Activated naive CD8-positive, alpha-beta T cell treated with anti-CD3 and anti-CD28 coated beads, Interleukin-2, amount 50 U/mL, for 16 hours (primary cell): ENCODE measurements around the gene VSTM2B.
A peak's percentile ranks its signal among the peaks of the same experiment; 100 is the strongest.

Source experiments
- DNase-seq: peaks from one replicate; pipeline ENCODE4 v3.0.0-alpha.2; 2020; ENCODE audit warnings: low read depth, low spot score

VSTM2B gene

DNA sequence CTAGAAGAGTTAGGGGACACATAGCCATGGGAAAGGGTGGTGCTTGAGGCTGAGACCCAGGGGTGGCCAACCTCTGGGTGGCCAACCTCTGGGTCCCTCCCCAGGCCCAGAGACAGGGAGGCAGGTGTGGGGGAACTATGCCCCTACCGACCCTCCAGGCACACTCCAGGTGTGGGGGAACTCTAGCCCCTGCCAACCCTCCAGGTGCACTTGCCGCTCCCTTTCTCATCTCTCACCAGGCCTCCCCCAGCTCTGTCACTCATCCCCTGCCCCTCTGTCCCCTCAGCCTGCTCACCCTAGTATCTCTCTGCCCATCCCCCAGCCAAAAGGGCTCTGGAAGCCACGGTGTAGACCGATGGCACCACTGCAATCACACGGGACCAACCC, 10.6 kb upstream of the VSTM2B start:
- no peak for DNase-seq

- DNase-seq = no peak
These were observed 10.0 kb upstream of the VSTM2B start for GRCh38 chr19:29515706-29516357.

- no peak for DNase-seq
These were observed 9.5 kb upstream of the VSTM2B start for GRCh38 chr19:29516358-29516725.

DNA sequence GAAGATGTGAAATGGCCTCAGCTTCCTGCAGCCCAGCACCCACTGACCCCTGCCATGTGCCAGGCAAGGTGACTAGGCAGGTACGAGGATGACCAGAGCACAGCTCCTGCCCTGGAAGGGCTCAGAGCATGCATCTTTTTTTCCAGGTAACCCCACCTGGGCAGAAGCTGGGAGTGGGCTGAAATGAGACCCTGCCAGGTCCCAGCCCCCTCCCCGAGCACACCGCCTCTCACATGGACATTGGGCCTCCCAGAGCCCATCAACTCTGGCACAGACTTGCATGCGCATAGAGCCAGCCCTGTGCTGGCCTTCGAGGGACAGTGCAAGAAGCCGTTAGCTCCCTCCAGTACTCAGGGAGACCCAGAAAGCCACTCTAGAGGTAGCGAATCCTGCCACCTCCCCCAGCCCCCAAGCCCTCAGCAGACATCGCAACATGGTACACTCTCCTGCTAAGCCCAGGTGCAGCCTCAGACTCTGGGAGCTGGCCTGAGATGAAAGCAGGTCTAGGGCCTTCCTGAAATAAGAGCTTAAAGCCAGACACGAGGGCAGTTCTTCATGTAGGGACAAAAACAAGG, 8.9 kb upstream of the VSTM2B start:
- no peak for DNase-seq

DNA sequence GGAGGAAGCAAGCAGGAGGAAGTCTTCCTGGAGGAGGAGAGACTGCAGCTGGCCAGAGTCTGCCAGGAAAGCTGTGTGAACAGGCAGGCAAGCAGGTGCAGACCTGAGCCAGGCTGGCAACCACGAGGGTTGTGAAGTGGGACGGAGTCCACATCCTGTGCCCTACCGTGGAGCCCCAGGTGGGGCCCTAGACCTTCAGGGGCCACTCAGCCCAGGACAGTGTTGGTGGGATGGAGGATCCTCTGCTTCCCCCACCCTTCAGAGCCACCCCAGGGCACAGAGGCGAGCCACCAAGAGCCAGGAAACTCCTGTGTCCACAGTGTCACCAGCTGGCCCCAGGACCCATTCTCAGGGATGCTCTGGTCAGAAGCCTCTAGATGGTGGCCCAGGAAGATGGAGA, 8.4 kb upstream of the VSTM2B start:
- DNase-seq = no peak

GRCh38 chr19:29517946-29518345, 7.8 kb upstream of the VSTM2B start:
- no peak for DNase-seq

DNA sequence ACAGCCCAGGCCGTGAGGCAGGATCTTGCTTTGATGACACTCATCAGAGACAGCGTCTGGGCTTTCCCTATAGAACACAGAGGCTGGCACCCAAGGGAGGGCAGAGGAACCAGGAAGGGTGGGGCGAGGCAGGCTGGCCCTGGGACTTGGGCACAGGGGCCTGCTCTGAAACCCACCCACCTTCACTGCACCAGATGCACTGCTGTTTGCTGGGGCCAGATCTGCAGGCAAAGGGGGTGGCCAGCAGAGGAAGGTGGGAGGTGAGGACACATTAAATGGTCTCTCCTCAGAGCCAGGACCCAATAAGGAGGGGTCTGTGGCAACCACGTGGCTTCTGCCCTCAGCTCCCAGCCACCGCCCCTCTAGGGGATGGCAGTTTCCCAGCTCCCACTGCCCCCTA, 6.6 kb upstream of the VSTM2B start:
- no peak for DNase-seq

- no peak for DNase-seq
These were observed 5.9 kb upstream of the VSTM2B start for GRCh38 chr19:29519931-29520330.

- no peak for DNase-seq
These were observed 5.4 kb upstream of the VSTM2B start for GRCh38 chr19:29520390-29520789.

GRCh38 chr19:29521291-29522075, 4.3 kb upstream of the VSTM2B start:
- no peak for DNase-seq

- DNase-seq = no peak
These were observed 2.2 kb upstream of the VSTM2B start for GRCh38 chr19:29523568-29523967.

GRCh38 chr19:29524201-29524911, 1.4 kb upstream of the VSTM2B start:
- no peak for DNase-seq

GRCh38 chr19:29524912-29525831, 622 bp upstream of the VSTM2B start:
- no peak for DNase-seq

- DNase-seq = no peak
These were observed 1.1 kb downstream of the VSTM2B start for GRCh38 chr19:29526730-29527499.

- no peak for DNase-seq
These were observed 1.9 kb downstream of the VSTM2B start for GRCh38 chr19:29527500-29528328.

DNA sequence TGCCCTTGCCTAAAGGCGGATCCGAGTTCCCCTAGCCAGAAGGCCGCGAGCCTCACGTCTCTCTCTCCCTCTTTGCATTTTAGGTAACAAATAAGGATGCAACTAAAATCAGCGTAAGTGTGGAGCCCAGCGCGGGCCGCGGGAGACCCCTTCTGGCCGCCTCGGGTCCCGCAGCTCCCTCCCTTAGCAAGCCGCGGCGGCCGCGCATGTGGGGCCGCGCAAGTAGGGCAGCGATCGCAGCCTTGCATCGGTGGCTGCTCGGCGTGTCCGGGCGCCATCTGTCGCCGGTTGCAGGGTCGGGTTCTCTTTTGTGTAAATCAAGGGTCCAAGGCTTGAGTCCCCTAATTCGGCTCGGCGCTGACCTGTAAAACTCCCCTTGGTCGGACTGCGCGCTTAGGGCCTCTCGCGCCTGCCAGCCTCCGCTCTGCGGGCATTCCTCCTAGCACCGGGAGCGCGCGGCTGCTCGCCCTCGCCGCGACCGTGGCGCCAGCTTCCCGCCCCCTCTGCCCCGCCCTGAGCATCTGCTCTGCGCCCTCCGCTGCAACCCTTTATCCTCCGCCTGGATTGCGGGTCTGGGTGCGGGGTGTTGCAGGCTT, 2.7 kb downstream of the VSTM2B start:
- DNase-seq = peak; percentile 25

GRCh38 chr19:29528946-29529645, 3.3 kb downstream of the VSTM2B start:
- DNase-seq = no peak

DNA sequence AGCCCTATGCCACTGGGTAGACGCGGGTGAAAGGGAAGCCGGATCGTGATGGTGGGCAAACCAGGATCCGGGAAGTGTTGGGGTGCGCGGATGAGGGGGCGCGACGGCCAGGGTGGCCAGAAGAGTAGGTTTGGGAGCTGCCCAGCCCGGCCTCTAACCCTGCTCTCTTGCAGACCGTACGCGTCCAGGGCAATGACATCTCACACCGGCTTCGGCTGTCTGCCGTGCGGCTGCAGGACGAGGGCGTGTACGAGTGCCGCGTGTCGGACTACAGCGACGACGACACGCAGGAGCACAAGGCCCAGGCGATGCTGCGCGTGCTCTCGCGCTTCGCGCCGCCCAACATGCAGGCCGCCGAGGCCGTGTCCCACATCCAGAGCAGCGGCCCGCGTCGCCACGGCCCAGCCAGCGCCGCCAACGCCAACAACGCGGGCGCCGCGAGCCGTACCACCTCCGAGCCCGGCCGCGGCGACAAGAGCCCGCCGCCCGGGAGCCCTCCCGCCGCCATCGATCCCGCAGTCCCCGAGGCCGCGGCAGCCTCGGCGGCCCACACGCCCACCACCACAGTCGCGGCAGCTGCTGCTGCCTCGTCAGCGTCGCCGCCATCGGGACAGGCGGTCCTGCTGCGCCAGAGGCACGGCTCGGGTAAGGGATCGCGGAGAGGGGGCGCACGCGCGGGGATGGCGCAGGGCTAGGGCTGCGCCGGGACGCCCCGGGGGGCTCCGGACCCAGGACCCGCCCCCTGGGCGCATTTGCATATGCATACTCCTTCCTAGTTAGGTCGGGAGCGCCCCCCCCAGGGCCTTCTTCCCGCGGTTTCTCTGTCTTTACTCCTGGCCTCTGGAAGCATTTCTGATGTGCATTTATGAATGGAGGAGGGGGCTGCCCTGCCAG, 4.1 kb downstream of the VSTM2B start:
- DNase-seq = no peak
